Fibroblast of the aortic adventitia (primary cell): ENCODE results near the gene ILRUN. TPM values are rescaled to one million over a fixed set of nuclear protein-coding genes. Genes with fewer than 3 reads are reported as not detected.
"Not testable (repeated sequence)": the region's sequence is repeated elsewhere in the genome, so short reads cannot be mapped to it uniquely, and the experiment has no call there.

Experiments used
- DNase-seq: peaks from one replicate; pipeline ENCODE4 v3.0.0-alpha.2; 2010; ENCODE audit warnings: low read depth
- H3K4me3 ChIP-seq: 2 replicates; pipeline ENCODE4 v1.5.1; 2011; ENCODE audit warnings: low read depth, mild to moderate bottlenecking, control low read depth, low read length, moderate library complexity
- total RNA-seq: library from RNA; depleted of rRNA; stranded (reverse); fragments of >200 nt; gene quantifications from 2 replicates; pipeline ENCODE4 v1.2.3, GENCODE V29; 2012; ENCODE audit warnings: low replicate concordance
- TF ChIP-seq, protein P1 (sequence below): IDR thresholded peaks from 2 replicates; pipeline ENCODE4 v1.5.1; 2011; ENCODE audit warnings: mild to moderate bottlenecking, low read length, control low read depth, inconsistent platforms; ENCODE audit not compliant: insufficient read depth

ILRUN gene
- total RNA-seq, 1 donor, result 39.0 TPM

DNA sequence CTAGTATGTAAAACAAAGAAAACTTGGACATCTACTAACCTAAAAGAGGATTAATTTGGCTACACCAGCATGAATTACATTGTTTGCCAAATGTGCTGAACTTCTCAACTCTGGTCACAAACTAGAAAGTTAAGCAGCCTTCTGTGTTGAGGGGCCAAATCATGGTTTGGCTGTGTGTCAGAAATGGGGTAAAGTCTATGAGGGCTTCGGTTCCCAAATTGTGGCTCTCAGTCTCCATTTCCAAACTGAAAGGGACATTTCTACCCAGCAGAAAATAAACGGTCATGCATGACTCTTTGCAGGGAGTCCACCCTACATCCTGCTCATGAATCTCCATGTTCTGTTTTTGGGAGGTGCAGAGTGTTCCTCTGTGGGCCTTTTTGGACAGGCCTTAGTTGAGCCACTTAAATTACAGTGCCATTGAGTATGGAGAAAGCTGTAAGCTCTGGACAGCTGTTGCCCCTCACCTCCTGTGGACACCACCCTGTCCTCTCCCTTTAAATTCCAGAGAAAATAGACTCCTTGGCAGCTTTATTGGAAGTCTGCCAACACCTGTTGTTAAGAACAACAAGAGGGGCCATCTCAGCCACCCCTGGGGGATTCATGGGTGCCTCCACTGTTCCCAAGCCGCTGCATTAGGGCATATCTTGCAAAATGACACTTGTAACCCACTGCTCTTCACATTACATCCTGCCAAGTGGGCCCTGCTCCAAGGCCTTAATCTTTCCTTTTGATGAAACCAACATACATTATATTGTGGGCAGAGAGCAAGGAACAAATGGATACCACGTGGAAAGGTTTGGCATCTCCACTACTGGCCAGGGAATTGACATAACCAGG is 33.3 kb upstream of the ILRUN start:
- TF ChIP-seq, protein P1, sequence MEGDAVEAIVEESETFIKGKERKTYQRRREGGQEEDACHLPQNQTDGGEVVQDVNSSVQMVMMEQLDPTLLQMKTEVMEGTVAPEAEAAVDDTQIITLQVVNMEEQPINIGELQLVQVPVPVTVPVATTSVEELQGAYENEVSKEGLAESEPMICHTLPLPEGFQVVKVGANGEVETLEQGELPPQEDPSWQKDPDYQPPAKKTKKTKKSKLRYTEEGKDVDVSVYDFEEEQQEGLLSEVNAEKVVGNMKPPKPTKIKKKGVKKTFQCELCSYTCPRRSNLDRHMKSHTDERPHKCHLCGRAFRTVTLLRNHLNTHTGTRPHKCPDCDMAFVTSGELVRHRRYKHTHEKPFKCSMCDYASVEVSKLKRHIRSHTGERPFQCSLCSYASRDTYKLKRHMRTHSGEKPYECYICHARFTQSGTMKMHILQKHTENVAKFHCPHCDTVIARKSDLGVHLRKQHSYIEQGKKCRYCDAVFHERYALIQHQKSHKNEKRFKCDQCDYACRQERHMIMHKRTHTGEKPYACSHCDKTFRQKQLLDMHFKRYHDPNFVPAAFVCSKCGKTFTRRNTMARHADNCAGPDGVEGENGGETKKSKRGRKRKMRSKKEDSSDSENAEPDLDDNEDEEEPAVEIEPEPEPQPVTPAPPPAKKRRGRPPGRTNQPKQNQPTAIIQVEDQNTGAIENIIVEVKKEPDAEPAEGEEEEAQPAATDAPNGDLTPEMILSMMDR, result no peak
- peak; percentile 27 for DNase-seq
- H3K4me3 ChIP-seq, result no peak overlapping the region

DNA sequence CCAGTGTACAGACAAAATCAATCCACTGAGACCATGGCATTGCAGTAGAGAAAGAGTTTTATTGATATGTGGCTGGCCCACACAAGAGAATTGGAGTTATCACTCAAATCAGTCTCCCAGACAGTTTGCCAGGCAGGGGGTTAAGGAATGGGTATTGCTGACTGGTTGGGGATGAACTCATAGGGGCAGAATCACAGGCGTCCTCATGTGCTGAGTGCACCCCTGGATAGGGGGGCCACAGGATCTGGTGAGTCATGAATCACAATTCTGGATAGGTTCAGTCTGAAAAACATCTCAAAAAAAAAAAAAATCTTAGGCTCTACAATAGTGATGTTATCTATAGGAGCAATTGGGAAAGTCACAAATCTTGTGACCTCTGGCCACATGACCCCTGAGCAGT is 29.5 kb upstream of the ILRUN start:
- DNase-seq, result no peak
- no peak overlapping the region for H3K4me3 ChIP-seq
- TF ChIP-seq, protein P1, result no peak

DNA sequence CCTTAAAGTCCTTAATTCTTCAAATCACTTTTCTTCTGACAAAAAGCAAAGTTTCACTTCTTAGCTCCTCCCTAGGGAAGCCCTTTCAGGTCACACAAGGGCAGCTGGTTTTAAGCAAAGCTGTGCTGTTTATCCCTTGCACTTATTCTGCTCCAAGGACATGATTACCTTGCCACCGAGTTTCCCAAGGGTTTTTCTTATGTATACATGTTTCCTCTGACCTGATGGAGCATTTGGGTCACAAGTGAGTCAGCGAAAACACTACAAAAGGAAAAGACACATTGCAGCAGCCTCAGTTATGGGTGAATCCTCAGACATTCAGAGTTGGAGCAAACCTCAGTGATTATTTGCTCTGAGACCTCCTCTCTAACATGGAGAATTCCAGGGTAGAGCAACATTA is 26.6 kb upstream of the ILRUN start:
- no peak overlapping the region for H3K4me3 ChIP-seq
- TF ChIP-seq, protein P1, result no peak
- DNase-seq, result peak; percentile 9

DNA sequence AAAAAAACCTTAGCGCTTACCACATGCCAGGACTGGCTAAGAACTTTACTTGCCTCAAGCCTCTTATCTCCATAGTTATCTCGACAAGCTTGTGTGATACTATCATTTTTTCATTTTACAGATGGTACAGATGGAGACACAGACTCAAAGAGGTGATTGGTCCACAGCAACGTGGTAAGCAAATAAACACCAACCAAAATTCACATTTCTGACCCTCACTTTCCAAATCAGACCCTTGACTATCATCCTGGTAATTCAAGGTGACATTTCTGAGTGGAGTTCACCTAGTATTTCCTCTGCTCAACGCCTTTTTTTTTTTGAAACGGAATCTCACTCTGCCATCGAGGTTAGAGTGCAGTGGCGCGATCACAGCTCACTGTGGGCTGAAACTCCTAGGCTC is 25.9 kb upstream of the ILRUN start:
- TF ChIP-seq, protein P1, result no peak

DNA sequence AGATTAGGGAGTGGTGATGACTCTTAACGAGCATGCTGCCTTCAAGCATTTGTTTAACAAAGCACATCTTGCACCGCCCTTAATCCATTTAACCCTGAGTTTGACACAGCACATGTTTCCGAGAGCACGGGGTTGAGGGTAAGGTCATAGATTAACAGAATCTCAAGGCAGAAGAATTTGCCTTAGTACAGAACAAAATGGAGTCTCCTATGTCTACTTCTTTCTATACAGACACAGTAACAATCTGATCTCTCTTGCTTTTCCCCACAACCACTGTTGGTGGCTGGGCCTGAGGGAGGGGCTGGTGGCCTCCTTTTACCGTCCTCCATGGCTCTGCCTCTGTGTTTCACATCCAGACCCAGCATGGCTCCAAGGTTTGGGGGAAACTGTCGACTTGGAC is 23.6 kb upstream of the ILRUN start:
- not testable (repeated sequence) for DNase-seq, H3K4me3 ChIP-seq

More for the DNA sequence above, 25.9 kb upstream of the ILRUN start:
- H3K4me3 ChIP-seq, result no peak overlapping the region
- no peak for DNase-seq

DNA sequence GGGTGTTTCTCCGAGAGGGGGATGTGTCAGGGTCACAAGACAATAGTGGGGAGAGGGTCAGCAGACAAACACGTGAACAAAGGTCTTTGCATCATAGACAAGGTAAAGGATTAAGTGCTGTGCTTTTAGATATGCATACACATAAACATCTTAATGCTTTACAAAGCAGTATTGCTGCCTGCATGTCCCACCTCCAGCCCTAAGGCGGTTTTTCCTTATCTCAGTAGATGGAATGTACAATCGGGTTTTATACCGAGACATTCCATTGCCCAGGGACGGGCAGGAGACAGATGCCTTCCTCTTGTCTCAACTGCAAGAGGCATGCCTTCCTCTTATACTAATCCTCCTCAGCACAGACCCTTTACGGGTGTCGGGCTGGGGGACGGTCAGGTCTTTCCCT is 23.1 kb upstream of the ILRUN start:
- not testable (repeated sequence) for H3K4me3 ChIP-seq, DNase-seq

DNA sequence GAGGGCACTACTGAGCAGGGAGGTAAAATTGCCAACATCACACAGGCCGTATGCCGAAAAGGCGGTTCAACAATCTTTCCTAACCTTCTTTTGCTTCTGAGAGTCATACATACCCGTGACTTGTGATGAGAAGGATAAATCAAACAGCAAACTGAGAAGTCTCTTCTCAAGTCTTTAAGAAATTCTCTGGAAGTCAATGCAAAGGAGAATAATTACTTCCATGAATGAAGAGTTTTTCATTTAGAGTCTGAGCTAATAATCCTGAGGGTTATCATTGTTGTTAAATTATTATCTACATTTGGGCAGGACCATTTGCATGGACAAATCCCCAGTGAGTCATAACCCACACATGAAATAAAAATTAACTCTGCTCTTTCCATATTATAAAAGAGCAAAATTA is 22.4 kb upstream of the ILRUN start:
- TF ChIP-seq, protein P1, result no peak
- H3K4me3 ChIP-seq, result no peak overlapping the region
- peak; percentile 39 for DNase-seq

DNA sequence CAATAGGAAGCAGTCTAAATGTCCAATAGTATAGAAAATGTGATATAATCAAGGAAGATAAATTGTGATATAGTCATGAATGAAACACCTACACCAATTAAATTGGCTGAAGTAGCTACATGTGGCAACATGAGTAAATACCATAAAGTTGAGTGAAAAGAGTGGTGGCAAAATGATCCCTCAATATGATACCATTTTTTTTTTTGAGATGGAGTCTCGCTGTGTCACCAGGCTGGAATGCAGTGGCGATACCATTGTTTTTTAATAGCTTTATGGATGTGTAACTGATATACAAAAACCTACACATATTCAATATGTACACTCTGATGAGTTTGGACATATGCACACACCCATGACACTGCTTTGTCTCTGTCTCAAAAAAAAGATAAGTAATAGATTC is 20.9 kb upstream of the ILRUN start:
- DNase-seq, result no peak
- TF ChIP-seq, protein P1, result no peak
- H3K4me3 ChIP-seq, result no peak overlapping the region
